GM18511 (cell line): ENCODE measurements around the gene LBR.

Experiments used
- ATAC-seq: cut with Tn5 transposase; IDR thresholded peaks from one replicate; pipeline ENCODE4 v1.9.1; 2021; ENCODE audit warnings: mild to moderate bottlenecking, moderate library complexity; ENCODE audit not compliant: unreplicated experiment

The LBR gene

GRCh38 chr1:225378880-225379279, 49.0 kb downstream of the LBR start:
- ATAC-seq = no peak

DNA sequence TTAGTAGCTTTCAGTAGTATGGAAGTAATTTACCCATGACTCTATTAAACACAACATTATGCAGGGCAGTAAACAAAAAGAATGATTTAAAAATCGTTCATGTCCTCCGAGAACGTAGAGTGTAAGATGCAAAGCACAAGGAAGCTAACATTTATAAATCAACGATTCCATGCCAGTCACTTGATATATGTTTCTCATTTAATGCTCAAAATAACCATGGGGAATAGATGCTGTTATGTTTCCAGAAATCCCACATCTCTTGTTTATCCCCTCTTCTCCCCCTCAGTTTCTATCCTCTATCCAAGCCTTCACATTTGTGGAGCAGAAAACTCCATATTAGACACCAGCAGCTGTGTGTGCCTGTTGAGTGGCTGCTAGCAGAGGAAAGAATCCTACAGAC, 52.8 kb downstream of the LBR start:
- no peak for ATAC-seq

- ATAC-seq = no peak
Measured at GRCh38 chr1:225373155-225373554, 54.7 kb downstream of the LBR start.

DNA sequence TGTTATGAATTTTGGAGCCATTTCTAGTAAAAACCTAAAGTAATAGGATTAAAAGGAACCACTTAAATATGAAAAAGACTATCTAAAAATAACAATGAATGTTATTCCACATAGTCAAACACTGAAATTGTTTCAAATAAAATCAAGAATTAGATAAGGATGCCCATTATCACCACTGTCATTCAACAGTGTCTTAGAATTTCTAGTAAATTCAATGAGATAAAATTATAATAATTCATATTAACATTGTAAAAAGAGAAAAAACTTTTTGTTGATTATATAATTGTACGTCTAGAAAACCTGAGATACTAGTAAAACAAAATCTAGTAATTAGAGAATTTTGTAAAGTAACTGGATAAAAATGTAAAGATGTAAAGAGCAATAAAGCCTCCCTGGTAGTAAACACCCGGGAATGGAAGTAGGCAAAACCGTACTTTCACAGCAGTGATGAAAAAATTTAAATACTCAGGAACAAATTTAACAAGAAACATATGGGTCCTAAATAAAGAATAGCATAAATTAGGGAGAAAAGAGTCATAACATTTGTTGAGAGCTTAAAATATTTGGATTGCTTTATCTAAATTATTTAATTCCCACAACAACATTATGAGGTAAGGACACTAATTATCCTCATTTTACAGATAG, 56.4 kb downstream of the LBR start:
- ATAC-seq = no peak

DNA sequence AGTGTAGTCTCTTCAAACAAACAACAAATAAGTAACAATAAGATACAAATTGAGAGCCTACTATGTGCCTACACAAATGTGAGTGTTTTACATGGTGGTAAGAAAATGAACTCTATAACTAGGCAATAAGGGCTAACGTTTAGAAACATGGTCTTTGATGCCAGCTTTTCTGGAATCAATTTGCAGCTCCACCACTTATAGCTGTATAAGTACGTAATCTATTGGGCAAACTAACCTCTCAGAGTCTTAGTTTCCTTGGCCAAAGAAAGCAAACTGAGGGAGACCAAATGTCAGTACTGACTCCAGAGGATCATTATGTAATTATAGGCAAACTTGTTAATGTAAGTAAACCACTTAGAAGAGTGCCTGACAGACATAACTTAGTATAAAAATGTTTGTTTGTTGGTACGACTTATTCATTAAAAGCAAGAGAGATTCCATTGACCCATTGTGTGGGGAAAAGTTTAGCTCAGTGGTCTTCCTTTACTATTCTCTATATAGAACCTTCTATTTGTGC, 59.7 kb downstream of the LBR start:
- ATAC-seq = no peak

DNA sequence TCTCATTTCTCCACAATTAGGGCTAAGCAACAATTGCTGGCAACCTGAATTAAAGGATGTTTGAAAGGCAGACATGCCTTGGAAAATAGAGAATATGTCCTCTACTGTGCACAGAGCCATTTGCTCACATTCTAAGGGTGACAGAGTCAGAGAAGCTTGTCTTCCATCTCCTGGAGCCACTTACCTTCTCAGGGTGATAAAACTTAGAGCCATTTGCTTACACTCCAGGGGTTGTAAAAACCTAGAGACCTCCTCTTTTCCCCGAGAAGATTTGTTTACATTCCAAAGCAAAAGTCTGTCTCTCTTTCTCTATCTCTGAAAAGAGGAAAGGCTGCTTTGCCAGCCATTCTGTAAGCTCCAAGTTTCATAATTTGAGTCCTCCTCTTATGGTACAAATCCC, 61.3 kb downstream of the LBR start:
- ATAC-seq = no peak

DNA sequence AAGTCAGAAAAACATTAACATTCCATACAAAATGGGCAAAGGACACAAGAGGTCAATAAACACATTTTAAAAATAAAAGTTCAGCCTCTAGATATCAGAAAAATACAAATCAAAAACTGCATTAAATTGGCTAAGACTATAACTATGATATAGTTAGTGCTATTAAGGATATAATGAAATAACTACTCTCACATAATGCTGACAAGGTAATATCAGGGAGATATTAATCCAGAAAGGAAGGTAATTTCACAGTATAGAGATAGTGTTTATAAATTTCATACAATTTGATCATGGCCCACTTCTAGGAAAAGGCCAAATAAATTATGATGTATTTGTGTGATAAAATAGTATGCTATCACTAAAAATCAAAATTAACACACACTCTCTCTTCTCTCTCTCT, 61.8 kb downstream of the LBR start:
- ATAC-seq = no peak

DNA sequence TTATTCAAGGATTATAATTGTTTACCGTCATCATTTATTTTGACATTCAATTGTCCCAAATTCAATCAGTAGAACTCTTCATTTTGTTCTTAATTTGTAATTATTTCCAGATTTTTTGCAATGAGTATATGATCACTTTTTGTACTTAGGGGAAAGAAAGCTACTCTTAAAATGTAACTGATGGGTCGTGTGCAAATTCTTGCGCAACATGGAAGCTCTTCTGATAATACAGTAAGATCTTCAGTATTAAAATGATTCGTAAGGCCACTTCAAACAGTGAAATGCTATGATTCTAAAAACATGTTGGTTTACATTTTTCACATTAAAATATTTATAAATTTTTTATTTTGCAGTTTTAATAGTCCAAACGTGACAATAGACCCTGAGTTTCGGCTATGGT, 63.4 kb downstream of the LBR start:
- ATAC-seq = no peak

GRCh38 chr1:225362805-225363204, 65.0 kb downstream of the LBR start:
- ATAC-seq = no peak

- ATAC-seq = no peak
Measured at GRCh38 chr1:225361176-225361575, 66.7 kb downstream of the LBR start.

GRCh38 chr1:225360119-225360518, 67.7 kb downstream of the LBR start:
- ATAC-seq = no peak

DNA sequence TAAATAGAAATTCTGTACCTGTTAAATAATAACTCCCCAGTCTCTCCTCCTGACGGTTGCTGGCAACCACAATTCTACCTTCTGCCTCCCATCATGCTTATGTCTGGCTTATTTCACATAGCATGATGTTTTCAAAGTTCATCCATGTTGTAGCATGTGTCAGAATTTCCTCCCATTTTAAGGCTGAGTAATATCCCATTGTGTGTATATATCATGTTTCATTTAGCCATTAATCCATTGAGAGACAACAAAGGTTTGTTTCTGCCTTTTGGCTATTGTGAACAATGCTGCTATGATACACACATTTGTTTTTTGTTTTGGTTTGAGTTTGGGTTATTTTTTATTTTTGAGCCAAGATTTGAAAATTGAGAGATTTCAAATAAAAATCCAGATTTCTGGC, 72.0 kb downstream of the LBR start:
- ATAC-seq = no peak

GRCh38 chr1:225354906-225355305, 72.9 kb downstream of the LBR start:
- ATAC-seq = no peak
